B cell (primary cell): ENCODE results near the gene EBF3. TPM values are rescaled to one million over a fixed set of nuclear protein-coding genes. Genes with fewer than 3 reads are reported as not detected.

ENCODE experiments used
- ATAC-seq: fragments of 200-7000 bp; cut with Tn5 transposase; one replicate; pipeline ENCODE4 v1.10.0; 2021; ENCODE audit warnings: low read depth, mild to moderate bottlenecking, moderate number of reproducible peaks, moderate library complexity
- CTCF ChIA-PET: fragments of 350-600 bp; sonication (Branson Sonifier 250); formaldehyde crosslinking; loops from one replicate; lab custom pipeline; 2021; ENCODE audit warnings: antibody characterized with exemption, inconsistent platforms; lab: Charles Lee
- POLR2A ChIA-PET: fragments of 350-600 bp; sonication (Branson Sonifier 250); formaldehyde crosslinking; loops from one replicate; lab custom pipeline; 2021; ENCODE audit warnings: antibody characterized with exemption; lab: Charles Lee
- DNase-seq: peaks from one replicate; pipeline ENCODE4 v3.0.0; 2013
- H2AFZ ChIP-seq: 2 replicates; pipeline ENCODE4 v1.6.1; 2012; ENCODE audit warnings: mild to moderate bottlenecking, low read depth, low read length; ENCODE audit not compliant: insufficient read depth, poor library complexity, severe bottlenecking
- H3K27ac ChIP-seq, 2 donors: 1 replicate in 1 of 2; 2 replicates in 1 of 2; pipeline ENCODE4 v1.5.1; 2012 to 2013; ENCODE audit warnings: low read length in 2 of 2, mild to moderate bottlenecking in 2 of 2, moderate library complexity in 1 of 2
- H3K27me3 ChIP-seq, 4 experiments: fragments of 200-600 bp in 1 of 4; sonication (generic) in 1 of 4; replicated peaks in 1 of 4; 1 replicate in 2 of 4; 2 replicates in 2 of 4; pipeline versions ENCODE4 v1.6.1 to v1.7.0; 2013 to 2016; ENCODE audit warnings: low read length in 3 of 4, mild to moderate bottlenecking in 2 of 4, mixed read lengths in 1 of 4, moderate library complexity in 1 of 4; ENCODE audit not compliant: insufficient read depth in 4 of 4, control insufficient read depth in 3 of 4; ENCODE audit errors: control extremely low read depth in 1 of 4
- H3K36me3 ChIP-seq, 2 experiments: replicated peaks in 1 of 2; 1 replicate in 1 of 2; 2 replicates in 1 of 2; pipeline versions ENCODE4 v1.6.1 to v1.7.1; 2013; ENCODE audit warnings: low read length in 1 of 2; ENCODE audit not compliant: insufficient read depth in 2 of 2, control insufficient read depth in 1 of 2; ENCODE audit errors: control extremely low read depth in 1 of 2, extremely low read depth in 1 of 2
- H3K4me1 ChIP-seq, 2 donors: fragments of 200-600 bp in 1 of 2; sonication (generic) in 1 of 2; 1 replicate in 1 of 2; 2 replicates in 1 of 2; pipeline versions ENCODE4 v1.5.1 to v1.6.1; 2013 to 2017; ENCODE audit warnings: low read length in 2 of 2; ENCODE audit not compliant: control insufficient read depth in 2 of 2, insufficient read depth in 2 of 2
- H3K4me2 ChIP-seq: replicated peaks from 2 replicates; pipeline ENCODE3; 2012; ENCODE audit warnings: mild to moderate bottlenecking, low read depth, low read length; ENCODE audit not compliant: poor library complexity, severe bottlenecking
- H3K4me3 ChIP-seq, 5 experiments: fragments of 200-600 bp in 1 of 5; sonication (generic) in 1 of 5; 1 replicate in 3 of 5; 2 replicates in 2 of 5; pipeline versions ENCODE4 v1.5.1 to v1.7.0; 2011 to 2016; ENCODE audit warnings: low read length in 4 of 5, mild to moderate bottlenecking in 4 of 5, low read depth in 2 of 5, control low read depth in 1 of 5, moderate library complexity in 1 of 5; ENCODE audit not compliant: insufficient read depth in 1 of 5; ENCODE audit errors: control extremely low read depth in 1 of 5, extremely low read depth in 1 of 5
- H3K79me2 ChIP-seq: fragments of 200-600 bp; sonication (generic); one replicate; pipeline ENCODE4 v1.6.0; 2016; ENCODE audit warnings: low read length; ENCODE audit not compliant: control insufficient read depth, insufficient read depth
- H3K9ac ChIP-seq: fragments of 200-600 bp; sonication (generic); 2 replicates; pipeline ENCODE4 v1.6.1; 2017; ENCODE audit warnings: mild to moderate bottlenecking, low read length, moderate library complexity
- H3K9me3 ChIP-seq, 3 donors: one replicate each; pipeline versions ENCODE4 v1.6.1 to v1.7.1; 2013; ENCODE audit warnings: low read length in 2 of 3; ENCODE audit not compliant: control insufficient read depth in 2 of 3, insufficient read depth in 1 of 3; ENCODE audit errors: control extremely low read depth in 1 of 3
- H4K20me1 ChIP-seq: 2 replicates; pipeline ENCODE4 v1.6.0; 2012; ENCODE audit warnings: mild to moderate bottlenecking, low read length; ENCODE audit not compliant: insufficient read depth, control insufficient read depth, poor library complexity, severe bottlenecking
- H3K27ac Mint-ChIP-seq: one replicate; pipeline ENCODE4 v1.8.0; 2021; ENCODE audit warnings: mixed read lengths
- H3K27me3 Mint-ChIP-seq: one replicate; pipeline ENCODE4 v1.8.0; 2021; ENCODE audit warnings: mixed read lengths
- H3K4me1 Mint-ChIP-seq: one replicate; pipeline ENCODE4 v1.8.0; 2021; ENCODE audit warnings: mixed read lengths
- H3K4me3 Mint-ChIP-seq: one replicate; pipeline ENCODE4 v1.8.0; 2021; ENCODE audit warnings: mixed read lengths
- H3K9me3 Mint-ChIP-seq: one replicate; pipeline ENCODE4 v1.8.0; 2022; ENCODE audit warnings: mixed read lengths; ENCODE audit not compliant: insufficient read depth
- CTCF ChIP-seq: fragments of 200-600 bp; IDR thresholded peaks from one replicate; pipeline ENCODE4 v1.8.0; 2022; ENCODE audit warnings: antibody characterized with exemption, mild to moderate bottlenecking
- EZH2 ChIP-seq: IDR thresholded peaks from 2 replicates; pipeline ENCODE4 v1.6.1; 2012; ENCODE audit warnings: borderline replicate concordance, low read depth, mild to moderate bottlenecking, moderate library complexity, low read length; ENCODE audit not compliant: insufficient read depth, poor library complexity, severe bottlenecking
- WGBS: methylation state at CpG from one replicate; pipeline ENCODE4 v1.1.5; 2013; ENCODE audit warnings: missing lambda C conversion rate; ENCODE audit not compliant: insufficient coverage; 5-methylcytosine and 5-hydroxymethylcytosine counted together
- intact Hi-C: fragments of 100-400 bp; cut with micrococcal nuclease; formaldehyde crosslinking; loops from one replicate; pipeline ENCODE4 v1.10.0; 2022
- polyA plus RNA-seq: library from polyadenylated mRNA; depleted of rRNA; stranded (reverse); fragments of >200 nt; gene quantifications from 2 replicates; pipeline ENCODE4 v1.2.3, GENCODE V29; 2012
- total RNA-seq, 2 donors: library from RNA; stranded (reverse); fragments of 120-200 nt in 1 of 2; gene quantifications; 1 replicate in 1 of 2; 2 replicates in 1 of 2; pipeline versions ENCODE4 v1.2.3 to v1.2.4, GENCODE V29; 2013 to 2022

The EBF3 gene
- total and polyA plus RNA-seq, 2 donors (not counting 1 experiment from before 2014, with no cell fraction given): not detected

DNA sequence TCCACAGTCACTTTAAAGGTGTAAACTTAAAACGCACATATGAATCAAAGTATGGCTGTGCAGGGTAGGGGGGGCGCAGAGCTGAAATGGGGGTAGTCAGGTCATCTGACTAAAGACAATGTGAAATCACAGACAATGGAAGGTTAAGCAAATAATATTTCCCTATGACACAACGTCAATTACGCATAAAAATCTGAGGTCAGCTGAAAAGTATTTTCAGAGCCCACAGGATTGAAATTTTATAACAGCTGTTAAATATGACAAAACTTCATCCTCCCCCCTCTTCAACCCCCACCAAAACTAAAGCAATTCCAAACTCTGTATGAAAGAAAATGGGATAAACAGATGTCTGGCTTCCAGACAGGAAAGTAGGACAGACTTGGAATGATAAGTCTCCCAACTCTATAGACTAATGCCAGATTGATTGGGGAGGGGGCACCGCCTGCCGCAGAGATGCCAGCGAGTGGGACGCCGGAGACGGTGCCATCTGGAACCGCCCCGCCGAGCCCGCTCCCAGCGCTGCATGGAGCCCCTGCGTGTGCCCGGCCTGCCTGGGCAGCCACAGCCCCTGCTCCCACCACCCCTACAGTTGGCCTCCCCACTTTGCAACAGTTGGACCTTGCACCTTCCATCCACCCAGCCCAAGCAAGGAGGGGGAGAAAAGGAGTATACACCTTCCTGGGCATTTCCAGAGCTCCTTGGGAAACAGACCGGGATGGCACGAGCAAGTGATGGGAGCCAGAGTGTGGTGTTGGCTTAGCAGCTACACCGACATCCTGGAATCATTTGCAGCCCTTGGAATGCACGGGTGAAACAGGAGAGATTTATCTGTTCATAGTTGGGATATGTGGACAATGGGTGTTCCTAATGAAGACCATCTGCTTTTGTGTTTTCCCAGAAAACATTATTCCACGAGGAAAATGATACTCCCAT is 10.7 kb downstream of the EBF3 start:
- Histone ChIP-seq H3K9me3 (peaks cover 0 to 5% (median 0%) of the 10 kb centered on the region in 3 donors), H3K27me3 (peaks cover 5 to 31% (median 30%) of the 10 kb centered on the region in 4 experiments), H3K4me2 (no peak overlapping the region), H3K27ac (no peak overlapping the region), H3K36me3 (no peaks in the 10 kb centered on the region), H2AFZ (no peak overlapping the region), H3K4me1 (peaks cover 5 to 15% of the 10 kb centered on the region in 2 donors), H3K79me2 (no peaks in the 10 kb centered on the region), H3K9ac (no peak overlapping the region), H4K20me1 (no peaks in the 10 kb centered on the region), H3K4me3 (no peak overlapping the region)
- no peak for TF ChIP-seq EZH2
- no peak for TF ChIP-seq CTCF
- CTCF ChIA-PET: no interaction called here
- intact Hi-C loops: no loop called here
- no peak for ATAC-seq
- peaks cover 2% of the 10 kb centered on the region for H3K9me3 Mint-ChIP-seq
- no peak for DNase-seq
- POLR2A ChIA-PET: no interaction called here
- WGBS: 89% methylated on average over 7 of the region's 22 CpGs
- no peak overlapping the region for H3K4me3 Mint-ChIP-seq
- H3K4me1 Mint-ChIP-seq: peaks cover 7% of the 10 kb centered on the region
- no peak overlapping the region for H3K27ac Mint-ChIP-seq
- H3K27me3 Mint-ChIP-seq: peaks cover 49% of the 10 kb centered on the region
